Measurements from ENCODE around the gene MAD2L1BP. TPM values are rescaled to one million over a fixed set of nuclear protein-coding genes. Genes with fewer than 3 reads are reported as not detected.

Gene MAD2L1BP
- polyA plus RNA-seq, 1 of the 3 experiments (the other 2 are of a cell fraction): 30.9 TPM

- H3K4me2 ChIP-seq: no peak overlapping the region
- H3K4me3 ChIP-seq (ENCODE audit: low read depth in 2 of 2, low read length in 1 of 2): no peak overlapping the region
- no peak overlapping the region for H3K27ac ChIP-seq (ENCODE audit: low read depth in 2 of 2, low read length in 1 of 2)
- peaks cover 19% of the 10 kb centered on the region for H3F3A ChIP-seq (replicated peaks; ENCODE audit: insufficient read depth)
- H3K36me3 ChIP-seq (replicated peaks in 1 of 2; ENCODE audit: control insufficient read depth in 1 of 2, insufficient read depth in 2 of 2, low read length in 1 of 2): peaks cover 35 to 61% of the 10 kb centered on the region in 2 experiments
- ChIA-PET CTCF (interaction anchor here (2.5 to 3.4 kb wide), 2 partner anchors 53 to 465 kb away, joined by 12 to 13 read pairs; no protein-coding TSS in a partner anchor), POLR2A (interaction anchor here (0.8 to 1.5 kb wide), 2 partner anchors 13 to 16 kb away, joined by 5 to 6 read pairs; partner anchors contain the start of gene GTPBP2)
- TF ChIP-seq USF1 (IDR thresholded peaks at IDR 0.05; ENCODE audit: borderline replicate concordance, low read depth) (no peak), PBX3 (IDR thresholded peaks at IDR 0.05) (no peak), EZH2phosphoT487 (IDR thresholded peaks at IDR 0.05; ENCODE audit: borderline replicate concordance, low read depth) (no peak), RAD21 (IDR thresholded peaks at IDR 0.05; ENCODE audit: low read length) (no peak), IRF3 (IDR thresholded peaks at IDR 0.05; ENCODE audit: low read depth, low read length) (no peak), RFX5 (IDR thresholded peaks at IDR 0.05; ENCODE audit: low read length) (no peak), REST (IDR thresholded peaks at IDR 0.05; ENCODE audit: low read depth, low read length) (no peak), CTCF (IDR thresholded peaks at IDR 0.05) (no peak), FOSL2 (IDR thresholded peaks at IDR 0.05; ENCODE audit: borderline replicate concordance, low read depth) (no peak)
- WGBS (ENCODE audit: low lambda C conversion rate): 97% methylated on average over 6 of the region's 6 CpGs
- no peaks in the 10 kb centered on the region for H4K20me1 ChIP-seq (ENCODE audit: insufficient read depth)
- H3K9me2 ChIP-seq: no peaks in the 10 kb centered on the region
- peaks cover 8% of the 10 kb centered on the region; the same call in 1 of the 2 replicates for H3K79me2 ChIP-seq (ENCODE audit: insufficient read depth)
- no peak for DNase-seq
- H3K9ac ChIP-seq: no peak overlapping the region
- H3K4me1 ChIP-seq (ENCODE audit: control insufficient read depth in 1 of 2, insufficient read depth in 2 of 2, low read depth in 1 of 2, low read length in 1 of 2): no peaks in the 10 kb centered on the region; a peak in 1 of 4 replicates
- H2AFZ ChIP-seq (ENCODE audit: low read depth): no peak overlapping the region
- H3K27me3 ChIP-seq (ENCODE audit: insufficient read depth): no peaks in the 10 kb centered on the region
- H3K9me3 ChIP-seq: no peaks in the 10 kb centered on the region
These were observed 21.8 kb upstream of the MAD2L1BP start for GRCh38 chr6:43613721-43614395.

Data from SK-N-SH (cell line).